ENCODE measurements around the gene TSHZ3. TPM values are rescaled to one million over a fixed set of nuclear protein-coding genes. Genes with fewer than 3 reads are reported as not detected.

The TSHZ3 gene
- total RNA-seq, 1 donor from 2014 or later = 6.1 TPM

DNA sequence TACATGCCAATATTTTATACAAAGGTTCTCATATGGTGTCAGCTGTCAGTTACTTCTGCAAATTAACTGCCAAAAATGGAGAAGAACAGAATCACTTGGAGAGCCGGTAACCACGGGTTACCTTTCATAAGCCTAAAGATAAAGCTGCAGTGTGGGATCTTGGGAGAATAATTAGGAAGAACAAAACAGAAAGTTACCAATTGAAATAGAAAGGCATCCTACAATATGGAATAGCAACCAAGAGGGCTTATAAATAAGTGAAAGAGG, 74.2 kb downstream of the TSHZ3 start:
- H3K9me3 ChIP-seq (ENCODE audit: insufficient read depth, low read depth, low read length) = no peaks in the 10 kb centered on the region
- no peaks in the 10 kb centered on the region for H3K79me2 ChIP-seq (ENCODE audit: insufficient read depth, low read length)
- no peak overlapping the region for H3K9ac ChIP-seq (ENCODE audit: low read length)
- DNase-seq (ENCODE audit: low read depth) (no peak), FAIRE-seq (no peak)
- peaks cover 15% of the 10 kb centered on the region for H4K20me1 ChIP-seq (ENCODE audit: insufficient read depth, low read length)
- TF ChIP-seq EZH2 (IDR thresholded peaks at IDR 0.05; ENCODE audit: insufficient read depth, low read length) = no peak
- TF ChIP-seq, protein P1, sequence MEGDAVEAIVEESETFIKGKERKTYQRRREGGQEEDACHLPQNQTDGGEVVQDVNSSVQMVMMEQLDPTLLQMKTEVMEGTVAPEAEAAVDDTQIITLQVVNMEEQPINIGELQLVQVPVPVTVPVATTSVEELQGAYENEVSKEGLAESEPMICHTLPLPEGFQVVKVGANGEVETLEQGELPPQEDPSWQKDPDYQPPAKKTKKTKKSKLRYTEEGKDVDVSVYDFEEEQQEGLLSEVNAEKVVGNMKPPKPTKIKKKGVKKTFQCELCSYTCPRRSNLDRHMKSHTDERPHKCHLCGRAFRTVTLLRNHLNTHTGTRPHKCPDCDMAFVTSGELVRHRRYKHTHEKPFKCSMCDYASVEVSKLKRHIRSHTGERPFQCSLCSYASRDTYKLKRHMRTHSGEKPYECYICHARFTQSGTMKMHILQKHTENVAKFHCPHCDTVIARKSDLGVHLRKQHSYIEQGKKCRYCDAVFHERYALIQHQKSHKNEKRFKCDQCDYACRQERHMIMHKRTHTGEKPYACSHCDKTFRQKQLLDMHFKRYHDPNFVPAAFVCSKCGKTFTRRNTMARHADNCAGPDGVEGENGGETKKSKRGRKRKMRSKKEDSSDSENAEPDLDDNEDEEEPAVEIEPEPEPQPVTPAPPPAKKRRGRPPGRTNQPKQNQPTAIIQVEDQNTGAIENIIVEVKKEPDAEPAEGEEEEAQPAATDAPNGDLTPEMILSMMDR (IDR thresholded peaks at IDR 0.05; ENCODE audit: insufficient read depth, low read depth, low read length) = no peak
- H3K9me3 Mint-ChIP-seq (ENCODE audit: unreplicated experiment) = no peaks in the 10 kb centered on the region
- H2AFZ ChIP-seq (ENCODE audit: low read depth, low read length) = no peak overlapping the region
- H3K36me3 Mint-ChIP-seq (ENCODE audit: low read depth, unreplicated experiment) = peaks cover 22% of the 10 kb centered on the region
- H3K4me1 ChIP-seq (ENCODE audit: insufficient read depth, low read length) = peaks cover 12% of the 10 kb centered on the region
- H3K4me2 ChIP-seq (ENCODE audit: low read length) = no peak overlapping the region
- H3K4me3 ChIP-seq (ENCODE audit: insufficient read depth, low read depth, low read length) = no peak overlapping the region
- H3K4me3 Mint-ChIP-seq (ENCODE audit: unreplicated experiment) = no peak overlapping the region
- H3K4me1 Mint-ChIP-seq (ENCODE audit: low read depth, unreplicated experiment) = no peaks in the 10 kb centered on the region
- H3K27ac ChIP-seq (ENCODE audit: low read depth, low read length) = no peak overlapping the region
- peaks cover 16% of the 10 kb centered on the region for H3K36me3 ChIP-seq (ENCODE audit: insufficient read depth, low read length)
- H3K27ac Mint-ChIP-seq (ENCODE audit: unreplicated experiment) = no peak overlapping the region
- H3K27me3 Mint-ChIP-seq (ENCODE audit: low read depth, unreplicated experiment) = no peaks in the 10 kb centered on the region
- no peaks in the 10 kb centered on the region for H3K27me3 ChIP-seq (ENCODE audit: insufficient read depth, low read length)

DNA sequence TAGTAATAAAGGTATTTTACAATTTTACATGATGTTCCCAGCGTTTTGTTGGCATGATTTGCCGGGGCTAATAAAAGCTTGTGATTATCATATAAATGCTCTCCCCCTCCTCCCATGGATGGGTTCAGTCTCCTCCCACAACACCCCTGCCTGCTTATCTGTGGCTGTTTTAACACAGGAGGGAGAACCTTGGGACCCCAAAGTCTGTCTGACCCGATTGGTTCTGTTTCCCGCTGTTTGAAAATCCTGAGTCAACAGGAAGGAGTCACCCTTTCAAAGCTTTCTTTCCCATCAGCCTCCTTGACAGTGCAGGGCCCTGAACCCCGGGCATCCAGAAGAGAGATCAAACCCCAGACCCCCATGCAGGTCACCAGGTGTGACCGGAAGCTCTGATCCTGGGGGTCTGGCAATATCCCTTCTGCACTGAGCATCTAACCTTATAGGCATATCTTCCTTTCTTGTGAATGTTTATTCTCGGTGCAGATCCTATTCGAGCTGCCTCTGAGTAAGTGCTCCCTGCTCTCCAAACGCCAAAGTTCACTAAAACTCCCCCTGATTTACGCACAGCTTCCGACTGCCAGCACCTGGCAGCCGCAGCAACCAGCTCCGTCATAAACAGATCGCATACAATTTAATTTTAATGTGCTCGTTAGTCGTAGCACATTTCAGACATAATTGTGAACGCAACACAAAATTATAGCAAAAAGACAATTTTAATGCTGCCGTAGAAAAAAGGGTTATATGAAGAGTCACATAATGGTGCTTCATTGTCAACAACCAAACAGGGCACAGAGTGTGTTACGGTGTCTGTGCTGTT, 74.8 kb downstream of the TSHZ3 start:
- no peaks in the 10 kb centered on the region for H3K79me2 ChIP-seq (ENCODE audit: insufficient read depth, low read length)
- Mint-ChIP-seq H3K27me3 (ENCODE audit: low read depth, unreplicated experiment) (no peaks in the 10 kb centered on the region), H3K9me3 (ENCODE audit: unreplicated experiment) (no peaks in the 10 kb centered on the region), H3K4me3 (ENCODE audit: unreplicated experiment) (no peak overlapping the region), H3K4me1 (ENCODE audit: low read depth, unreplicated experiment) (no peaks in the 10 kb centered on the region), H3K36me3 (ENCODE audit: low read depth, unreplicated experiment) (peaks cover 22% of the 10 kb centered on the region), H3K27ac (ENCODE audit: unreplicated experiment) (no peak overlapping the region)
- H3K4me3 ChIP-seq (ENCODE audit: insufficient read depth, low read depth, low read length) = no peak overlapping the region
- no peaks in the 10 kb centered on the region for H3K9me3 ChIP-seq (ENCODE audit: insufficient read depth, low read depth, low read length)
- no peak overlapping the region for H2AFZ ChIP-seq (ENCODE audit: low read depth, low read length)
- peaks cover 15% of the 10 kb centered on the region for H4K20me1 ChIP-seq (ENCODE audit: insufficient read depth, low read length)
- no peak for DNase-seq (ENCODE audit: low read depth)
- peaks cover 16% of the 10 kb centered on the region for H3K4me1 ChIP-seq (ENCODE audit: insufficient read depth, low read length)
- peaks cover 16% of the 10 kb centered on the region for H3K36me3 ChIP-seq (ENCODE audit: insufficient read depth, low read length)
- H3K27ac ChIP-seq (ENCODE audit: low read depth, low read length) = no peak overlapping the region
- no peak overlapping the region for H3K9ac ChIP-seq (ENCODE audit: low read length)
- no peak for TF ChIP-seq EZH2 (IDR thresholded peaks at IDR 0.05; ENCODE audit: insufficient read depth, low read length)
- TF ChIP-seq, protein P1 (IDR thresholded peaks at IDR 0.05; ENCODE audit: insufficient read depth, low read depth, low read length) = no peak
- no peak overlapping the region for H3K4me2 ChIP-seq (ENCODE audit: low read length)
- no peak for FAIRE-seq
- H3K27me3 ChIP-seq (ENCODE audit: insufficient read depth, low read length) = no peaks in the 10 kb centered on the region

DNA sequence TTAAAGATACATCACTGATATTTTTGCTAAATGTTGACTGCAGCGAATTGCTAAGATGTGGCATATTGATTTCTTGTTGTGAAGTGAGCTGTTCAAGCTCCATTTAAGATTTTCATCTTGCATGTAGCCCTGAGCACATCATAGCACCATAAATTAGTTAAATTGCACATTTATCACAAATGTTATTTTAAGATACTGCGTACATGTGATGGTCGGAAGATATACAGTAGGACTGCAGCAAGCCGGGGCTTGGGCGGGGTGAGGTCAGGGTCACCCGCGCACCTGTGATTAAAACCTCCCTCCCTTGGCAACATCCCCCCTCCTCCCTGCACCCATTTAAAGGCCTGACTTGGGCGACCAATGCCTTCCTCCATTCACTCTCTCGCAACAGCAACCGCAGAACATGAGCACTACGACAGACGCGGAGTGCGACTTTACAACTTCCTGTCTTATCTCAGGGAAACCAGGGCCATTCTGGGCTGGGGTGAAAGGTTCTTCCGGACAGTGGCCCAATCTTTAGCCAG, 76.6 kb downstream of the TSHZ3 start:
- H4K20me1 ChIP-seq (ENCODE audit: insufficient read depth, low read length) = peaks cover 15% of the 10 kb centered on the region
- peaks cover 8% of the 10 kb centered on the region for H3K36me3 Mint-ChIP-seq (ENCODE audit: low read depth, unreplicated experiment)
- FAIRE-seq (no peak), DNase-seq (ENCODE audit: low read depth) (no peak)
- no peak overlapping the region for H2AFZ ChIP-seq (ENCODE audit: low read depth, low read length)
- H3K27me3 ChIP-seq (ENCODE audit: insufficient read depth, low read length) = no peaks in the 10 kb centered on the region
- H3K27ac ChIP-seq (ENCODE audit: low read depth, low read length) = no peak overlapping the region
- peaks cover 16% of the 10 kb centered on the region for H3K4me1 ChIP-seq (ENCODE audit: insufficient read depth, low read length)
- H3K9me3 ChIP-seq (ENCODE audit: insufficient read depth, low read depth, low read length) = no peaks in the 10 kb centered on the region
- H3K27me3 Mint-ChIP-seq (ENCODE audit: low read depth, unreplicated experiment) = peaks cover under 1% of the 10 kb centered on the region
- H3K79me2 ChIP-seq (ENCODE audit: insufficient read depth, low read length) = no peaks in the 10 kb centered on the region
- H3K4me3 ChIP-seq (ENCODE audit: insufficient read depth, low read depth, low read length) = no peak overlapping the region
- TF ChIP-seq EZH2 (IDR thresholded peaks at IDR 0.05; ENCODE audit: insufficient read depth, low read length) = no peak
- TF ChIP-seq, protein P1 (IDR thresholded peaks at IDR 0.05; ENCODE audit: insufficient read depth, low read depth, low read length) = no peak
- no peak overlapping the region for H3K4me2 ChIP-seq (ENCODE audit: low read length)
- no peaks in the 10 kb centered on the region for H3K4me1 Mint-ChIP-seq (ENCODE audit: low read depth, unreplicated experiment)
- no peak overlapping the region for H3K27ac Mint-ChIP-seq (ENCODE audit: unreplicated experiment)
- H3K9me3 Mint-ChIP-seq (ENCODE audit: unreplicated experiment) = peaks cover under 1% of the 10 kb centered on the region
- no peak overlapping the region for H3K9ac ChIP-seq (ENCODE audit: low read length)
- H3K36me3 ChIP-seq (ENCODE audit: insufficient read depth, low read length) = peaks cover 13% of the 10 kb centered on the region
- H3K4me3 Mint-ChIP-seq (ENCODE audit: unreplicated experiment) = no peak overlapping the region

All from astrocyte (in vitro differentiated cells and primary cell).